GM23338 (cell line): ENCODE data around the gene OR10H2. TPM values are rescaled to one million over a fixed set of nuclear protein-coding genes. Genes with fewer than 3 reads are reported as not detected.

Experiments
- ATAC-seq: fragments of 200-7000 bp; cut with Tn5 transposase; 3 replicates; pipeline ENCODE4 v1.9.1; 2020
- DNase-seq: peaks from one replicate; pipeline ENCODE4 v3.0.0-alpha.2; 2015; ENCODE audit warnings: low spot score
- H2AFZ ChIP-seq: fragments of 200-600 bp; sonication (generic); 2 replicates; pipeline ENCODE4 v1.8.0; 2016; ENCODE audit warnings: antibody characterized with exemption, mild to moderate bottlenecking, moderate library complexity
- H3F3A ChIP-seq: fragments of 200-600 bp; sonication (generic); replicated peaks from 2 replicates; pipeline ENCODE4 v1.8.0; 2017; ENCODE audit warnings: antibody characterized with exemption, mixed run types, low read depth
- H3K27ac ChIP-seq: fragments of 200-600 bp; sonication (generic); 2 replicates; pipeline ENCODE4 v1.6.1; 2016; ENCODE audit warnings: low read depth
- H3K27me3 ChIP-seq: fragments of 200-600 bp; sonication (generic); 2 replicates; pipeline ENCODE4 v1.8.0; 2016; ENCODE audit warnings: mild to moderate bottlenecking, mixed run types, moderate library complexity; ENCODE audit not compliant: insufficient read depth
- H3K36me3 ChIP-seq: fragments of 200-600 bp; sonication (generic); 2 replicates; pipeline ENCODE4 v1.8.0; 2016; ENCODE audit warnings: mild to moderate bottlenecking; ENCODE audit not compliant: insufficient read depth
- H3K4me1 ChIP-seq: fragments of 200-600 bp; sonication (generic); 2 replicates; pipeline ENCODE4 v1.8.0; 2016; ENCODE audit warnings: mild to moderate bottlenecking, moderate library complexity; ENCODE audit not compliant: insufficient read depth
- H3K4me2 ChIP-seq: fragments of 200-600 bp; sonication (generic); 2 replicates; pipeline ENCODE4 v1.7.1; 2017; ENCODE audit warnings: mixed run types
- H3K4me3 ChIP-seq: fragments of 200-600 bp; sonication (generic); 2 replicates; pipeline ENCODE4 v1.6.1; 2016; ENCODE audit warnings: mixed run types
- H3K79me2 ChIP-seq: fragments of 200-600 bp; sonication (generic); replicated peaks from 2 replicates; pipeline ENCODE4 v1.8.0; 2017; ENCODE audit warnings: mild to moderate bottlenecking; ENCODE audit not compliant: insufficient read depth
- H3K9me2 ChIP-seq: fragments of 200-600 bp; sonication (generic); 2 replicates; pipeline ENCODE4 v1.8.0; 2017; ENCODE audit not compliant: insufficient read depth
- H4K20me1 ChIP-seq: fragments of 200-600 bp; sonication (generic); replicated peaks from 2 replicates; pipeline ENCODE4 v1.8.0; 2017; ENCODE audit warnings: mild to moderate bottlenecking; ENCODE audit not compliant: insufficient read depth
- H3K27ac Mint-ChIP-seq: 2 replicates; pipeline ENCODE4 v1.8.0; 2020; ENCODE audit warnings: inconsistent platforms, mild to moderate bottlenecking, moderate library complexity, mixed read lengths
- H3K27me3 Mint-ChIP-seq: 3 replicates; pipeline ENCODE4 v1.8.0; 2022; ENCODE audit warnings: low read depth, mild to moderate bottlenecking, moderate library complexity, mixed read lengths, inconsistent platforms; ENCODE audit not compliant: insufficient read depth, poor library complexity
- H3K36me3 Mint-ChIP-seq: 3 replicates; pipeline ENCODE4 v1.8.0; 2021; ENCODE audit warnings: low read depth, mild to moderate bottlenecking, inconsistent platforms, moderate library complexity, mixed read lengths
- H3K4me1 Mint-ChIP-seq: 3 replicates; pipeline ENCODE4 v1.8.0; 2020; ENCODE audit warnings: mild to moderate bottlenecking, inconsistent platforms, mixed read lengths
- H3K4me3 Mint-ChIP-seq: 3 replicates; pipeline ENCODE4 v1.8.0; 2021; ENCODE audit warnings: moderate library complexity, mild to moderate bottlenecking, inconsistent platforms, mixed read lengths
- H3K9me3 Mint-ChIP-seq: 3 replicates; pipeline ENCODE4 v1.8.0; 2020; ENCODE audit warnings: moderate library complexity, mild to moderate bottlenecking, inconsistent platforms, mixed read lengths
- CREB1 ChIP-seq: fragments of 250-450 bp; sonication (Bioruptor Pico); IDR thresholded peaks from 2 replicates; pipeline ENCODE4 v1.5.0; 2020; ENCODE audit warnings: low read depth, mild to moderate bottlenecking, moderate library complexity
- EZH2 ChIP-seq: fragments of 200-600 bp; sonication (generic); IDR thresholded peaks from one replicate; pipeline ENCODE4 v1.8.0; 2017; ENCODE audit warnings: antibody characterized with exemption, mild to moderate bottlenecking, low read depth; ENCODE audit not compliant: unreplicated experiment
- EZH2phosphoT487 ChIP-seq: fragments of 200-600 bp; sonication (generic); IDR thresholded peaks from one replicate; pipeline ENCODE4 v1.8.1; 2018; ENCODE audit warnings: antibody characterized with exemption; ENCODE audit not compliant: unreplicated experiment
- JUNB ChIP-seq: IDR thresholded peaks from one replicate; pipeline ENCODE4 v1.6.1; 2016; ENCODE audit warnings: antibody characterized with exemption; ENCODE audit not compliant: unreplicated experiment
- NANOG ChIP-seq: IDR thresholded peaks from 2 replicates; pipeline ENCODE4 v1.6.1; 2016; ENCODE audit warnings: antibody characterized with exemption, borderline replicate concordance
- POLR2AphosphoS5 ChIP-seq: IDR thresholded peaks from 2 replicates; pipeline ENCODE4 v1.6.1; 2016; ENCODE audit warnings: antibody characterized with exemption, low read depth
- STAT1 ChIP-seq: IDR thresholded peaks from one replicate; pipeline ENCODE4 v1.6.1; 2016; ENCODE audit warnings: antibody characterized with exemption; ENCODE audit not compliant: unreplicated experiment
- ZNF114 ChIP-seq: fragments of 250-450 bp; sonication (Bioruptor Pico); IDR thresholded peaks from 2 replicates; pipeline ENCODE4 v1.5.0; 2020; ENCODE audit warnings: mild to moderate bottlenecking, moderate library complexity
- ZNF331 ChIP-seq: fragments of 250-450 bp; sonication (Bioruptor Pico); IDR thresholded peaks from 2 replicates; pipeline ENCODE4 v1.5.0; 2020; ENCODE audit warnings: low read depth, mild to moderate bottlenecking, moderate library complexity
- polyA plus RNA-seq: library from polyadenylated mRNA; unstranded; fragments of >200 nt; fragmentation: Nextera tagmentation; extraction: Ambion mirVana; gene quantifications from 2 replicates; pipeline ENCODE4 v1.2.1, GENCODE V29; 2016
- total RNA-seq: library from RNA; depleted of rRNA; stranded (reverse); fragments of >200 nt; shearing (Covaris generic); gene quantifications from 2 replicates; pipeline ENCODE4 v1.2.3, GENCODE V29; 2014
- TF ChIP-seq, protein P1 (sequence below): IDR thresholded peaks from one replicate; pipeline ENCODE4 v1.6.1; 2018; ENCODE audit warnings: antibody characterized with exemption; ENCODE audit not compliant: unreplicated experiment
- TF ChIP-seq, protein P2 (sequence below): IDR thresholded peaks from 2 replicates; pipeline ENCODE4 v1.6.1; 2016; ENCODE audit warnings: antibody characterized with exemption
- TF ChIP-seq, protein P3 (sequence below): fragments of 250-450 bp; sonication (Bioruptor Pico); IDR thresholded peaks from 2 replicates; pipeline ENCODE4 v1.5.0; 2020; ENCODE audit warnings: mild to moderate bottlenecking, moderate library complexity
- TF ChIP-seq, protein P4 (sequence below), 2 experiments: fragments of 200-600 bp in 1 of 2; sonication (generic) in 1 of 2; conservative IDR thresholded peaks; 2 replicates each; pipeline versions ENCODE4 v1.5.1 to v1.6.1; 2016 to 2017; ENCODE audit warnings: antibody characterized with exemption in 2 of 2, low read depth in 2 of 2, mild to moderate bottlenecking in 2 of 2, moderate library complexity in 1 of 2

OR10H2 gene
- total and polyA plus RNA-seq, 2 experiments from 2014 or later, result not detected

DNA sequence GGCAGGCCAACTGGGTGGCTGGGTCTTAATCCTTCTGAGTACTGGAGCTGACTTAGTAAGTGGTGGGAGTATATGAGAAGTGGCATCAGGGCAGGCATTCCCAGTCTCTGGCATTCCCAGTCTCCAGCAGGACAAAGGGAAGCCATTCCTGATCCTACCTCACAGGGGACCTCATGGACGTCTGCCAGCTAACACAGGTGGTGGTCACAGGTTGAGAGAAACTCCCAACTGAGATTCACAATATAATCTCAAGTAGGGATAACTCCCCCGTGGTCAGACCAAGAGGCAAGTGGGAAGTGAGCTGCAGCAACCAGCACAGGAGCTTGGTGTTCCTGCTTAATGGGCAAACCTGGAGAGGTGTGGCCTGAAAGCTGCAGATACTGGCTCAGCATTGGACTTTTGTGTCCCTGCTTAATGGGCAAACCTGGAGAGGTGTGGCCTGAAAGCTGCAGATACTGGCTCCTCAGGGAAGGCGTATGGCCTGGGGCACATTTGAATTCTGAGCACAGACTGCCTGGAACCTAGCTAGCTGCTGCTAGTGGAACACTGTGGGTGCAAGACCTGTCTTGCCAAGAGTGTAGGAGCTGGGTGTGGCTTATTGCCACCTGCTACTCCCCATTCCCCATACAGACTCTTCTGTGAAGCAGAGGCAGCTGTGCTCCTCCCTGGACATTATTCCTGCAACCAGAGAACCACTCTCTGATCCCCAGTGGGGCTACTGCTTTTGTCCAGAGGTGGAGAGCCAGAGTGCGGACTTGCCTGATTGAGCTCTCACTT lies 25.9 kb upstream of the OR10H2 start:
- ATAC-seq (no peak), DNase-seq (no peak)
- Histone ChIP-seq H3K27ac (no peak overlapping the region), H2AFZ (no peak overlapping the region), H3K9me2 (no peaks in the 10 kb centered on the region), H3K36me3 (peaks cover 5% of the 10 kb centered on the region; the same call in 1 of the 2 replicates), H3K4me1 (no peaks in the 10 kb centered on the region), H3F3A (no peaks in the 10 kb centered on the region), H3K27me3 (no peaks in the 10 kb centered on the region), H3K4me3 (no peak overlapping the region), H4K20me1 (no peaks in the 10 kb centered on the region), H3K4me2 (no peak overlapping the region), H3K79me2 (no peaks in the 10 kb centered on the region)
- Mint-ChIP-seq H3K4me3 (no peak overlapping the region), H3K9me3 (peaks cover 89% of the 10 kb centered on the region), H3K27ac (no peak overlapping the region), H3K36me3 (peaks cover 19% of the 10 kb centered on the region), H3K4me1 (no peaks in the 10 kb centered on the region), H3K27me3 (no peaks in the 10 kb centered on the region)
- no peak for TF ChIP-seq EZH2
- TF ChIP-seq ZNF114 (CRISPR knock-in tag), result no peak
- no peak for TF ChIP-seq NANOG
- TF ChIP-seq, protein P1, sequence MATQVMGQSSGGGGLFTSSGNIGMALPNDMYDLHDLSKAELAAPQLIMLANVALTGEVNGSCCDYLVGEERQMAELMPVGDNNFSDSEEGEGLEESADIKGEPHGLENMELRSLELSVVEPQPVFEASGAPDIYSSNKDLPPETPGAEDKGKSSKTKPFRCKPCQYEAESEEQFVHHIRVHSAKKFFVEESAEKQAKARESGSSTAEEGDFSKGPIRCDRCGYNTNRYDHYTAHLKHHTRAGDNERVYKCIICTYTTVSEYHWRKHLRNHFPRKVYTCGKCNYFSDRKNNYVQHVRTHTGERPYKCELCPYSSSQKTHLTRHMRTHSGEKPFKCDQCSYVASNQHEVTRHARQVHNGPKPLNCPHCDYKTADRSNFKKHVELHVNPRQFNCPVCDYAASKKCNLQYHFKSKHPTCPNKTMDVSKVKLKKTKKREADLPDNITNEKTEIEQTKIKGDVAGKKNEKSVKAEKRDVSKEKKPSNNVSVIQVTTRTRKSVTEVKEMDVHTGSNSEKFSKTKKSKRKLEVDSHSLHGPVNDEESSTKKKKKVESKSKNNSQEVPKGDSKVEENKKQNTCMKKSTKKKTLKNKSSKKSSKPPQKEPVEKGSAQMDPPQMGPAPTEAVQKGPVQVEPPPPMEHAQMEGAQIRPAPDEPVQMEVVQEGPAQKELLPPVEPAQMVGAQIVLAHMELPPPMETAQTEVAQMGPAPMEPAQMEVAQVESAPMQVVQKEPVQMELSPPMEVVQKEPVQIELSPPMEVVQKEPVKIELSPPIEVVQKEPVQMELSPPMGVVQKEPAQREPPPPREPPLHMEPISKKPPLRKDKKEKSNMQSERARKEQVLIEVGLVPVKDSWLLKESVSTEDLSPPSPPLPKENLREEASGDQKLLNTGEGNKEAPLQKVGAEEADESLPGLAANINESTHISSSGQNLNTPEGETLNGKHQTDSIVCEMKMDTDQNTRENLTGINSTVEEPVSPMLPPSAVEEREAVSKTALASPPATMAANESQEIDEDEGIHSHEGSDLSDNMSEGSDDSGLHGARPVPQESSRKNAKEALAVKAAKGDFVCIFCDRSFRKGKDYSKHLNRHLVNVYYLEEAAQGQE, result no peak
- TF ChIP-seq, protein P2, sequence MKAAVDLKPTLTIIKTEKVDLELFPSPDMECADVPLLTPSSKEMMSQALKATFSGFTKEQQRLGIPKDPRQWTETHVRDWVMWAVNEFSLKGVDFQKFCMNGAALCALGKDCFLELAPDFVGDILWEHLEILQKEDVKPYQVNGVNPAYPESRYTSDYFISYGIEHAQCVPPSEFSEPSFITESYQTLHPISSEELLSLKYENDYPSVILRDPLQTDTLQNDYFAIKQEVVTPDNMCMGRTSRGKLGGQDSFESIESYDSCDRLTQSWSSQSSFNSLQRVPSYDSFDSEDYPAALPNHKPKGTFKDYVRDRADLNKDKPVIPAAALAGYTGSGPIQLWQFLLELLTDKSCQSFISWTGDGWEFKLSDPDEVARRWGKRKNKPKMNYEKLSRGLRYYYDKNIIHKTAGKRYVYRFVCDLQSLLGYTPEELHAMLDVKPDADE, result no peak
- TF ChIP-seq JUNB, result no peak
- TF ChIP-seq ZNF331 (CRISPR knock-in tag), result no peak
- TF ChIP-seq EZH2phosphoT487, result no peak
- TF ChIP-seq POLR2AphosphoS5, result no peak
- TF ChIP-seq, protein P3, sequence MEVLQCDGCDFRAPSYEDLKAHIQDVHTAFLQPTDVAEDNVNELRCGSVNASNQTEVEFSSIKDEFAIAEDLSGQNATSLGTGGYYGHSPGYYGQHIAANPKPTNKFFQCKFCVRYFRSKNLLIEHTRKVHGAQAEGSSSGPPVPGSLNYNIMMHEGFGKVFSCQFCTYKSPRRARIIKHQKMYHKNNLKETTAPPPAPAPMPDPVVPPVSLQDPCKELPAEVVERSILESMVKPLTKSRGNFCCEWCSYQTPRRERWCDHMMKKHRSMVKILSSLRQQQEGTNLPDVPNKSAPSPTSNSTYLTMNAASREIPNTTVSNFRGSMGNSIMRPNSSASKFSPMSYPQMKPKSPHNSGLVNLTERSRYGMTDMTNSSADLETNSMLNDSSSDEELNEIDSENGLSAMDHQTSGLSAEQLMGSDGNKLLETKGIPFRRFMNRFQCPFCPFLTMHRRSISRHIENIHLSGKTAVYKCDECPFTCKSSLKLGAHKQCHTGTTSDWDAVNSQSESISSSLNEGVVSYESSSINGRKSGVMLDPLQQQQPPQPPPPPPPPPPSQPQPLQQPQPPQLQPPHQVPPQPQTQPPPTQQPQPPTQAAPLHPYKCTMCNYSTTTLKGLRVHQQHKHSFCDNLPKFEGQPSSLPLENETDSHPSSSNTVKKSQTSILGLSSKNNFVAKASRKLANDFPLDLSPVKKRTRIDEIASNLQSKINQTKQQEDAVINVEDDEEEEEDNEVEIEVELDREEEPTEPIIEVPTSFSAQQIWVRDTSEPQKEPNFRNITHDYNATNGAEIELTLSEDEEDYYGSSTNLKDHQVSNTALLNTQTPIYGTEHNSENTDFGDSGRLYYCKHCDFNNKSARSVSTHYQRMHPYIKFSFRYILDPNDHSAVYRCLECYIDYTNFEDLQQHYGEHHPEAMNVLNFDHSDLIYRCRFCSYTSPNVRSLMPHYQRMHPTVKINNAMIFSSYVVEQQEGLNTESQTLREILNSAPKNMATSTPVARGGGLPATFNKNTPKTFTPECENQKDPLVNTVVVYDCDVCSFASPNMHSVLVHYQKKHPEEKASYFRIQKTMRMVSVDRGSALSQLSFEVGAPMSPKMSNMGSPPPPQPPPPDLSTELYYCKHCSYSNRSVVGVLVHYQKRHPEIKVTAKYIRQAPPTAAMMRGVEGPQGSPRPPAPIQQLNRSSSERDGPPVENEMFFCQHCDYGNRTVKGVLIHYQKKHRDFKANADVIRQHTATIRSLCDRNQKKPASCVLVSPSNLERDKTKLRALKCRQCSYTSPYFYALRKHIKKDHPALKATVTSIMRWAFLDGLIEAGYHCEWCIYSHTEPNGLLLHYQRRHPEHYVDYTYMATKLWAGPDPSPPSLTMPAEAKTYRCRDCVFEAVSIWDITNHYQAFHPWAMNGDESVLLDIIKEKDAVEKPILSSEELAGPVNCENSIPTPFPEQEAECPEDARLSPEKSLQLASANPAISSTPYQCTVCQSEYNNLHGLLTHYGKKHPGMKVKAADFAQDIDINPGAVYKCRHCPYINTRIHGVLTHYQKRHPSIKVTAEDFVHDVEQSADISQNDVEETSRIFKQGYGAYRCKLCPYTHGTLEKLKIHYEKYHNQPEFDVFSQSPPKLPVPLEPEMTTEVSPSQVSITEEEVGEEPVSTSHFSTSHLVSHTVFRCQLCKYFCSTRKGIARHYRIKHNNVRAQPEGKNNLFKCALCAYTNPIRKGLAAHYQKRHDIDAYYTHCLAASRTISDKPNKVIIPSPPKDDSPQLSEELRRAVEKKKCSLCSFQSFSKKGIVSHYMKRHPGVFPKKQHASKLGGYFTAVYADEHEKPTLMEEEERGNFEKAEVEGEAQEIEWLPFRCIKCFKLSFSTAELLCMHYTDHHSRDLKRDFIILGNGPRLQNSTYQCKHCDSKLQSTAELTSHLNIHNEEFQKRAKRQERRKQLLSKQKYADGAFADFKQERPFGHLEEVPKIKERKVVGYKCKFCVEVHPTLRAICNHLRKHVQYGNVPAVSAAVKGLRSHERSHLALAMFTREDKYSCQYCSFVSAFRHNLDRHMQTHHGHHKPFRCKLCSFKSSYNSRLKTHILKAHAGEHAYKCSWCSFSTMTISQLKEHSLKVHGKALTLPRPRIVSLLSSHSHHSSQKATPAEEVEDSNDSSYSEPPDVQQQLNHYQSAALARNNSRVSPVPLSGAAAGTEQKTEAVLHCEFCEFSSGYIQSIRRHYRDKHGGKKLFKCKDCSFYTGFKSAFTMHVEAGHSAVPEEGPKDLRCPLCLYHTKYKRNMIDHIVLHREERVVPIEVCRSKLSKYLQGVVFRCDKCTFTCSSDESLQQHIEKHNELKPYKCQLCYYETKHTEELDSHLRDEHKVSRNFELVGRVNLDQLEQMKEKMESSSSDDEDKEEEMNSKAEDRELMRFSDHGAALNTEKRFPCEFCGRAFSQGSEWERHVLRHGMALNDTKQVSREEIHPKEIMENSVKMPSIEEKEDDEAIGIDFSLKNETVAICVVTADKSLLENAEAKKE, result no peak
- TF ChIP-seq, protein P4, sequence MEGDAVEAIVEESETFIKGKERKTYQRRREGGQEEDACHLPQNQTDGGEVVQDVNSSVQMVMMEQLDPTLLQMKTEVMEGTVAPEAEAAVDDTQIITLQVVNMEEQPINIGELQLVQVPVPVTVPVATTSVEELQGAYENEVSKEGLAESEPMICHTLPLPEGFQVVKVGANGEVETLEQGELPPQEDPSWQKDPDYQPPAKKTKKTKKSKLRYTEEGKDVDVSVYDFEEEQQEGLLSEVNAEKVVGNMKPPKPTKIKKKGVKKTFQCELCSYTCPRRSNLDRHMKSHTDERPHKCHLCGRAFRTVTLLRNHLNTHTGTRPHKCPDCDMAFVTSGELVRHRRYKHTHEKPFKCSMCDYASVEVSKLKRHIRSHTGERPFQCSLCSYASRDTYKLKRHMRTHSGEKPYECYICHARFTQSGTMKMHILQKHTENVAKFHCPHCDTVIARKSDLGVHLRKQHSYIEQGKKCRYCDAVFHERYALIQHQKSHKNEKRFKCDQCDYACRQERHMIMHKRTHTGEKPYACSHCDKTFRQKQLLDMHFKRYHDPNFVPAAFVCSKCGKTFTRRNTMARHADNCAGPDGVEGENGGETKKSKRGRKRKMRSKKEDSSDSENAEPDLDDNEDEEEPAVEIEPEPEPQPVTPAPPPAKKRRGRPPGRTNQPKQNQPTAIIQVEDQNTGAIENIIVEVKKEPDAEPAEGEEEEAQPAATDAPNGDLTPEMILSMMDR (conservative IDR thresholded peaks at IDR 0.05; ENCODE audit: low read depth in 2 of 2), result no peak
- no peak for TF ChIP-seq STAT1
- TF ChIP-seq CREB1 (CRISPR knock-in tag), result no peak
